Endothelial cell of umbilical vein (primary cell): Measurements from ENCODE around the gene ACSF3. TPM values are rescaled to one million over a fixed set of nuclear protein-coding genes. Genes with fewer than 3 reads are reported as not detected.

Experiments used
- BruUV-seq: library from RNA; stranded (reverse); fragments of 400-500 nt; replicated peaks from 2 replicates; lab custom pipeline; 2021; lab: Mats Ljungman, UMichigan
- CTCF ChIA-PET: fragments of 300-600, 350-600 bp; sonication (Branson Sonifier 250); formaldehyde crosslinking; loops from one replicate; lab custom pipeline; 2021; ENCODE audit warnings: antibody characterized with exemption, inconsistent platforms; lab: Charles Lee
- POLR2A ChIA-PET: fragments of 300-600, 350-600 bp; sonication (Branson Sonifier 250); formaldehyde crosslinking; loops from one replicate; lab custom pipeline; 2021; ENCODE audit warnings: antibody characterized with exemption, inconsistent platforms; lab: Charles Lee
- DNase-seq: peaks from one replicate; pipeline ENCODE4 v3.0.0-alpha.2; 2011; ENCODE audit warnings: low read depth, low spot score
- FAIRE-seq: peaks from 2 replicates; lab custom pipeline; 2011; peaks lifted over from hg19 to GRCh38; lab: Jason Lieb, UNC
- H2AFZ ChIP-seq: 2 replicates; pipeline ENCODE4 v1.6.0; 2012; ENCODE audit warnings: low read depth, low read length, control low read depth, inconsistent platforms
- H3K27ac ChIP-seq: 2 replicates; pipeline ENCODE4 v1.5.1; 2011; ENCODE audit warnings: low read depth, mild to moderate bottlenecking, control low read depth, low read length, moderate library complexity; ENCODE audit not compliant: insufficient read depth
- H3K27me3 ChIP-seq, 2 experiments: 2 replicates each; pipeline versions ENCODE4 v1.6.0 to v1.6.1; 2011; ENCODE audit warnings: low read length in 2 of 2, mixed read lengths in 1 of 2; ENCODE audit not compliant: control insufficient read depth in 2 of 2, insufficient read depth in 2 of 2
- H3K36me3 ChIP-seq, 2 experiments: 2 replicates in 1 of 2; 3 replicates in 1 of 2; pipeline ENCODE4 v1.5.1; 2011; ENCODE audit warnings: low read length in 2 of 2, mild to moderate bottlenecking in 1 of 2, moderate library complexity in 1 of 2; ENCODE audit not compliant: control insufficient read depth in 2 of 2, insufficient read depth in 2 of 2; ENCODE audit errors: extremely low read depth in 1 of 2
- H3K4me1 ChIP-seq: 3 replicates; pipeline ENCODE4 v1.5.1; 2011; ENCODE audit warnings: mild to moderate bottlenecking, low read length; ENCODE audit not compliant: control insufficient read depth, insufficient read depth; ENCODE audit errors: extremely low read depth
- H3K4me2 ChIP-seq: 2 replicates; pipeline ENCODE4 v1.6.1; 2011; ENCODE audit warnings: low read length, control low read depth, mixed read lengths; ENCODE audit not compliant: insufficient read depth
- H3K4me3 ChIP-seq, 3 experiments: fragments of 200-600 bp in 1 of 3; sonication (generic), shearing (Covaris generic) in 1 of 3; replicated peaks in 1 of 3; 2 replicates each; pipeline ENCODE4 v1.5.1; 2011 to 2016; ENCODE audit warnings: control low read depth in 3 of 3, low read length in 3 of 3, mild to moderate bottlenecking in 2 of 3, inconsistent platforms in 1 of 3, low read depth in 1 of 3, moderate library complexity in 1 of 3; ENCODE audit not compliant: insufficient read depth in 1 of 3
- H3K79me2 ChIP-seq: 2 replicates; pipeline ENCODE4 v1.6.0; 2012; ENCODE audit warnings: low read length, inconsistent platforms; ENCODE audit not compliant: control insufficient read depth, insufficient read depth
- H3K9ac ChIP-seq: replicated peaks from 2 replicates; pipeline ENCODE3; 2011; ENCODE audit warnings: low read length, control low read depth; ENCODE audit not compliant: insufficient read depth; ENCODE audit errors: extremely low read depth
- H3K9me1 ChIP-seq: replicated peaks from 3 replicates; pipeline ENCODE4 v1.6.0; 2011; ENCODE audit warnings: mild to moderate bottlenecking, low read length; ENCODE audit not compliant: control insufficient read depth, insufficient read depth; ENCODE audit errors: extremely low read depth
- H3K9me3 ChIP-seq: replicated peaks from 2 replicates; pipeline ENCODE4 v1.5.1; 2012; ENCODE audit warnings: low read length, inconsistent platforms; ENCODE audit not compliant: control insufficient read depth, insufficient read depth
- H4K20me1 ChIP-seq: replicated peaks from 2 replicates; pipeline ENCODE3; 2011; ENCODE audit warnings: mild to moderate bottlenecking, low read length; ENCODE audit not compliant: control insufficient read depth, insufficient read depth; ENCODE audit errors: extremely low read depth
- EZH2 ChIP-seq: IDR thresholded peaks from 2 replicates; pipeline ENCODE4 v1.6.1; 2012; ENCODE audit warnings: borderline replicate concordance, low read depth, mild to moderate bottlenecking, moderate library complexity, low read length, inconsistent platforms; ENCODE audit not compliant: severe bottlenecking
- JUN ChIP-seq: IDR thresholded peaks from 2 replicates; pipeline ENCODE4 v1.6.1; 2011; ENCODE audit warnings: borderline replicate concordance, low read depth; ENCODE audit not compliant: insufficient read length, insufficient read depth
- POLR2AphosphoS5 ChIP-seq: IDR thresholded peaks from 2 replicates; pipeline ENCODE4 v1.6.1; 2012; ENCODE audit warnings: low read depth, mild to moderate bottlenecking, control low read depth, low read length, moderate library complexity; ENCODE audit not compliant: insufficient read depth
- dilution Hi-C: fragments of 300-500 bp; cut with MboI; formaldehyde crosslinking; loops from one replicate; pipeline ENCODE4 v1.15.0; 2019; ENCODE audit warnings: low sequenced_read_pairs; ENCODE audit not compliant: extremely low pct_ligation_motif_present
- intact Hi-C: fragments of 100-400 bp; cut with micrococcal nuclease; formaldehyde crosslinking; loops from one replicate; pipeline ENCODE4 v1.10.0; 2022
- polyA plus RNA-seq, 4 experiments: library from polyadenylated mRNA; depleted of rRNA in 3 of 4; stranded (reverse) in 3 of 4; unstranded in 1 of 4; fragments of >200 nt; gene quantifications; 2 replicates each; pipeline versions ENCODE4 v1.2.1 to v1.2.3, GENCODE V29; 2011 to 2012; ENCODE audit warnings: missing spikeins in 1 of 4
- total RNA-seq: library from RNA; stranded (reverse); gene quantifications from 2 replicates; pipeline ENCODE4 v1.2.3, GENCODE V29; 2021
- TF ChIP-seq, protein P1 (sequence below), 2 donors: IDR thresholded peaks; 1 replicate in 1 of 2; 2 replicates in 1 of 2; pipeline ENCODE4 v1.5.1; 2011; ENCODE audit warnings: low read length in 2 of 2, mild to moderate bottlenecking in 2 of 2, moderate library complexity in 2 of 2, control low read depth in 1 of 2, inconsistent platforms in 1 of 2, low read depth in 1 of 2; ENCODE audit not compliant: insufficient read depth in 1 of 2; ENCODE audit errors: extremely low read depth in 1 of 2

The ACSF3 gene
- total and polyA plus RNA-seq, 2 donors (not counting 3 experiments of a cell fraction or from before 2014, with no cell fraction given): 18.6 to 33.2 TPM

- intact Hi-C loops: loop anchor here (1.0 kb wide), 1 partner anchor 8 kb away; no protein-coding TSS in a partner anchor
- H2AFZ ChIP-seq: peak overlapping the region; percentile 78
These were observed 107.3 kb downstream of the ACSF3 start for GRCh38 chr16:89200850-89201411.

More at GRCh38 chr16:89200850-89201411, 107.3 kb downstream of the ACSF3 start:
- Histone ChIP-seq H3K27ac (no peak overlapping the region), H3K79me2 (no peaks in the 10 kb centered on the region), H3K36me3 (no peaks in the 10 kb centered on the region), H4K20me1 (no peaks in the 10 kb centered on the region), H3K9me3 (no peaks in the 10 kb centered on the region), H3K9me1 (no peaks in the 10 kb centered on the region), H3K9ac (no peak overlapping the region), H3K4me1 (no peaks in the 10 kb centered on the region), H3K27me3 (peaks cover 20 to 34% of the 10 kb centered on the region in 2 experiments), H3K4me2 (no peak overlapping the region), H3K4me3 (no peak overlapping the region)
- no peak for DNase-seq
- no TSS peak for BruUV-seq
- TF ChIP-seq JUN (no peak), EZH2 (peak; percentile 97), POLR2AphosphoS5 (no peak)
- TF ChIP-seq, protein P1, sequence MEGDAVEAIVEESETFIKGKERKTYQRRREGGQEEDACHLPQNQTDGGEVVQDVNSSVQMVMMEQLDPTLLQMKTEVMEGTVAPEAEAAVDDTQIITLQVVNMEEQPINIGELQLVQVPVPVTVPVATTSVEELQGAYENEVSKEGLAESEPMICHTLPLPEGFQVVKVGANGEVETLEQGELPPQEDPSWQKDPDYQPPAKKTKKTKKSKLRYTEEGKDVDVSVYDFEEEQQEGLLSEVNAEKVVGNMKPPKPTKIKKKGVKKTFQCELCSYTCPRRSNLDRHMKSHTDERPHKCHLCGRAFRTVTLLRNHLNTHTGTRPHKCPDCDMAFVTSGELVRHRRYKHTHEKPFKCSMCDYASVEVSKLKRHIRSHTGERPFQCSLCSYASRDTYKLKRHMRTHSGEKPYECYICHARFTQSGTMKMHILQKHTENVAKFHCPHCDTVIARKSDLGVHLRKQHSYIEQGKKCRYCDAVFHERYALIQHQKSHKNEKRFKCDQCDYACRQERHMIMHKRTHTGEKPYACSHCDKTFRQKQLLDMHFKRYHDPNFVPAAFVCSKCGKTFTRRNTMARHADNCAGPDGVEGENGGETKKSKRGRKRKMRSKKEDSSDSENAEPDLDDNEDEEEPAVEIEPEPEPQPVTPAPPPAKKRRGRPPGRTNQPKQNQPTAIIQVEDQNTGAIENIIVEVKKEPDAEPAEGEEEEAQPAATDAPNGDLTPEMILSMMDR (IDR thresholded peaks at IDR 0.05; ENCODE audit: extremely low read depth in 1 of 2, insufficient read depth in 1 of 2, low read depth in 1 of 2, low read length in 2 of 2): no peak
- ChIA-PET POLR2A (no interaction called here), CTCF (no interaction called here)
- dilution Hi-C loops: no loop called here
- no peak for FAIRE-seq
